Type B pancreatic cell (in vitro differentiated cells): Measurements from ENCODE around the gene NOP14. TPM values are rescaled to one million over a fixed set of nuclear protein-coding genes. Genes with fewer than 3 reads are reported as not detected.
A peak's percentile ranks its signal among the peaks of the same experiment; 100 is the strongest.

Experiments
- DNase-seq: peaks from one replicate; pipeline ENCODE4 v3.0.0; 2021; ENCODE audit warnings: mixed read lengths; ENCODE audit not compliant: unreplicated experiment; ENCODE audit errors: extremely low spot score
- H3K27ac Mint-ChIP-seq: 2 replicates; pipeline ENCODE4 v1.8.0; 2021; ENCODE audit warnings: mild to moderate bottlenecking, mixed read lengths
- H3K27me3 Mint-ChIP-seq: 2 replicates; pipeline ENCODE4 v1.8.0; 2021; ENCODE audit warnings: mixed read lengths
- H3K36me3 Mint-ChIP-seq: 2 replicates; pipeline ENCODE4 v1.8.0; 2021; ENCODE audit warnings: mixed read lengths
- H3K4me1 Mint-ChIP-seq: one replicate; pipeline ENCODE4 v1.8.0; 2021; ENCODE audit warnings: mixed read lengths; ENCODE audit not compliant: unreplicated experiment
- H3K4me3 Mint-ChIP-seq: 2 replicates; pipeline ENCODE4 v1.8.0; 2021; ENCODE audit warnings: mild to moderate bottlenecking, mixed read lengths
- H3K9me3 Mint-ChIP-seq: 2 replicates; pipeline ENCODE4 v1.8.0; 2021; ENCODE audit warnings: mixed read lengths
- total RNA-seq: library from RNA; stranded (reverse); gene quantifications from 2 replicates; pipeline ENCODE4 v1.2.1, GENCODE V29; 2021; ENCODE audit warnings: low replicate concordance
- TF ChIP-seq, protein P1 (sequence below): fragments of 200-600 bp; sonication (generic); conservative IDR thresholded peaks from 2 replicates; pipeline ENCODE4 v1.5.0; 2021; ENCODE audit warnings: antibody characterized with exemption, mild to moderate bottlenecking

Gene NOP14
- total RNA-seq, 1 donor from 2014 or later: 33.8 TPM

- TF ChIP-seq, protein P1, sequence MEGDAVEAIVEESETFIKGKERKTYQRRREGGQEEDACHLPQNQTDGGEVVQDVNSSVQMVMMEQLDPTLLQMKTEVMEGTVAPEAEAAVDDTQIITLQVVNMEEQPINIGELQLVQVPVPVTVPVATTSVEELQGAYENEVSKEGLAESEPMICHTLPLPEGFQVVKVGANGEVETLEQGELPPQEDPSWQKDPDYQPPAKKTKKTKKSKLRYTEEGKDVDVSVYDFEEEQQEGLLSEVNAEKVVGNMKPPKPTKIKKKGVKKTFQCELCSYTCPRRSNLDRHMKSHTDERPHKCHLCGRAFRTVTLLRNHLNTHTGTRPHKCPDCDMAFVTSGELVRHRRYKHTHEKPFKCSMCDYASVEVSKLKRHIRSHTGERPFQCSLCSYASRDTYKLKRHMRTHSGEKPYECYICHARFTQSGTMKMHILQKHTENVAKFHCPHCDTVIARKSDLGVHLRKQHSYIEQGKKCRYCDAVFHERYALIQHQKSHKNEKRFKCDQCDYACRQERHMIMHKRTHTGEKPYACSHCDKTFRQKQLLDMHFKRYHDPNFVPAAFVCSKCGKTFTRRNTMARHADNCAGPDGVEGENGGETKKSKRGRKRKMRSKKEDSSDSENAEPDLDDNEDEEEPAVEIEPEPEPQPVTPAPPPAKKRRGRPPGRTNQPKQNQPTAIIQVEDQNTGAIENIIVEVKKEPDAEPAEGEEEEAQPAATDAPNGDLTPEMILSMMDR: peak; percentile 46
- no peak overlapping the region for H3K27ac Mint-ChIP-seq
- H3K27me3 Mint-ChIP-seq: no peaks in the 10 kb centered on the region
- no peak for DNase-seq
- peaks cover 9% of the 10 kb centered on the region for H3K4me1 Mint-ChIP-seq
- peaks cover 12% of the 10 kb centered on the region for H3K36me3 Mint-ChIP-seq
- H3K9me3 Mint-ChIP-seq: no peaks in the 10 kb centered on the region
- no peak overlapping the region for H3K4me3 Mint-ChIP-seq
Measured at GRCh38 chr4:2930758-2931511, 32.3 kb downstream of the NOP14 start.

GRCh38 chr4:2930135-2930757 lies 33.0 kb downstream of the NOP14 start:
- no peak overlapping the region for H3K4me3 Mint-ChIP-seq
- H3K36me3 Mint-ChIP-seq: peaks cover 12% of the 10 kb centered on the region
- H3K4me1 Mint-ChIP-seq: peaks cover 5% of the 10 kb centered on the region
- H3K27me3 Mint-ChIP-seq: no peaks in the 10 kb centered on the region
- no peak for DNase-seq
- no peaks in the 10 kb centered on the region for H3K9me3 Mint-ChIP-seq
- H3K27ac Mint-ChIP-seq: no peak overlapping the region
- TF ChIP-seq, protein P1: no peak

GRCh38 chr4:2929469-2929868 lies 33.7 kb downstream of the NOP14 start:
- H3K9me3 Mint-ChIP-seq: no peaks in the 10 kb centered on the region
- H3K4me1 Mint-ChIP-seq: peaks cover 5% of the 10 kb centered on the region
- TF ChIP-seq, protein P1: no peak
- H3K27ac Mint-ChIP-seq: peak overlapping the region; percentile 69
- DNase-seq: no peak
- H3K27me3 Mint-ChIP-seq: no peaks in the 10 kb centered on the region
- peaks cover 12% of the 10 kb centered on the region for H3K36me3 Mint-ChIP-seq
- H3K4me3 Mint-ChIP-seq: no peak overlapping the region

DNA sequence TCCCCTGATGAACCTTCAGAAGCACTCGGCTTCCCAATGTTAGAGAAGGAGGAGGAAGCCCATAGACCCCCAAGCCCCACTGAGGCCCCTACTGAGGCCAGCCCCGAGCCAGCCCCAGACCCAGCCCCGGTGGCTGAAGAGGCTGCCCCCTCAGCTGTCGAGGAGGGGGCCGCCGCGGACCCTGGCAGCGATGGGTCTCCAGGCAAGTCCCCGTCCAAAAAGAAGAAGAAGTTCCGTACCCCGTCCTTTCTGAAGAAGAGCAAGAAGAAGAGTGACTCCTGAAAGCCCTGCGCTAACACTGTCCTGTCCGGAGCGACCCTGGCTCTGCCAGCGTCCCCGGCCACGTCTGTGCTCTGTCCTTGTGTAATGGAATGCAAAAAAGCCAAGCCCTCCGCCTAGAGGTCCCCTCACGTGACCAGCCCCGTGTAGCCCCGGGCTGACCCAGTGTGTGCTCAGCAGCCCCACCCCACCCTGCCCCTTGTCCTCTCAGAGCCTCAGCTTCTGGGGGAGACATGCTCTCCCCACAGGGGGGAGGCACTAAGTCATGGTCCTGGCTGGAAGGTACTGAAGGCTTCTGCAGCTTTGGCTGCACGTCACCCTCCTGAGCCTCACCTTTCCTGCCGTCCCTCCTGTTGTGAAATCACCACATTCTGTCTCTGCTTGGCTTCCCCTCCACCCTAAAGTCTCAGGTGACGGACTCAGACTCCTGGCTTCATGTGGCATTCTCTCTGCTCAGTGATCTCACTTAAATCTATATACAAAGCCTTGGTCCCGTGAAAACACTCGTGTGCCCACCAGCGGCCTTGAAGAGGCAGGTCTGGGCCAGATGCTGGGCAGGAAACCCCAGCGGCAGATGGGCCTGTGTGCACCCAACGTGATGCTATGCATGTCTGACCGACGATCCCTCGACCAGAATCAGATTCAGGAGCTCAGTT lies 34.7 kb downstream of the NOP14 start:
- Mint-ChIP-seq H3K27ac (peak overlapping the region; percentile 69), H3K9me3 (no peaks in the 10 kb centered on the region), H3K27me3 (no peaks in the 10 kb centered on the region), H3K36me3 (peaks cover 14% of the 10 kb centered on the region), H3K4me3 (peak overlapping the region; percentile 48), H3K4me1 (peaks cover 6% of the 10 kb centered on the region)
- DNase-seq: no peak
- TF ChIP-seq, protein P1: no peak

DNA sequence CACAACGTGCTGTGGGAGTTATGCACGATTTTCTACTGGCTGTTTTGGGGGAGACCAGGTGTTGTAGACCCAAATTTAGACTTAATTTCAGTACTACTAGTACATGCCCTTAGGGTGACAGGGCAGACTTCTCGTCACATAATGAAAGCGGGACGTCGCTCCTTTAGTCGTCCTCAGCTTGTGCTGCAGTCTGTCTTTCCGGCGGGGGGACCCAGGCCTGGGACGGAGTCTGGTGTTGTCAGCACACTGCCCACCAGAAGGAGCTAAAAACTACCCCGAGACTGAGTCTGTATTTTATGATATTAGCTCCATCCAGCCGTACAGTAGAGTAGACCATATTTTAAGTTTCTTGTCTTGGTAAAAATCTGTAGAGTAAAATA lies 35.5 kb downstream of the NOP14 start:
- DNase-seq: no peak
- Mint-ChIP-seq H3K27me3 (no peaks in the 10 kb centered on the region), H3K9me3 (no peaks in the 10 kb centered on the region), H3K4me3 (no peak overlapping the region), H3K36me3 (peaks cover 18% of the 10 kb centered on the region), H3K4me1 (peaks cover 5% of the 10 kb centered on the region), H3K27ac (peak overlapping the region; percentile 69)
- TF ChIP-seq, protein P1: no peak
